Progenitor cell of endocrine pancreas (in vitro differentiated cells): ENCODE results near the gene PRDX4. TPM values are rescaled to one million over a fixed set of nuclear protein-coding genes. Genes with fewer than 3 reads are reported as not detected.

Source experiments
- DNase-seq: peaks from one replicate; pipeline ENCODE4 v3.0.0; 2021; ENCODE audit warnings: low spot score; ENCODE audit not compliant: unreplicated experiment
- H3K27ac Mint-ChIP-seq: 2 replicates; pipeline ENCODE4 v1.8.0; 2021; ENCODE audit warnings: mild to moderate bottlenecking, moderate library complexity, mixed read lengths
- H3K27me3 Mint-ChIP-seq: 2 replicates; pipeline ENCODE4 v1.8.0; 2021; ENCODE audit warnings: mixed read lengths
- H3K36me3 Mint-ChIP-seq: 2 replicates; pipeline ENCODE4 v1.8.0; 2022; ENCODE audit warnings: mixed read lengths; ENCODE audit not compliant: insufficient read depth
- H3K4me1 Mint-ChIP-seq: 2 replicates; pipeline ENCODE4 v1.8.0; 2021; ENCODE audit warnings: low read depth, mixed read lengths
- H3K4me3 Mint-ChIP-seq: 2 replicates; pipeline ENCODE4 v1.8.0; 2021; ENCODE audit warnings: low read depth, mild to moderate bottlenecking, moderate library complexity, mixed read lengths
- H3K9me3 Mint-ChIP-seq: 2 replicates; pipeline ENCODE4 v1.8.0; 2021; ENCODE audit warnings: low read depth, mixed read lengths
- CTCF ChIP-seq: fragments of 200-600 bp; sonication (generic); IDR thresholded peaks from one replicate; pipeline ENCODE4 v1.5.0; 2021; ENCODE audit warnings: antibody characterized with exemption, mild to moderate bottlenecking; ENCODE audit not compliant: unreplicated experiment
- long read RNA-seq: library from polyadenylated mRNA; unstranded; transcript quantifications from one replicate; pipeline ENCODE4 v2.0.0, GENCODE V29; 2020
- total RNA-seq: library from RNA; stranded (reverse); gene quantifications from 2 replicates; pipeline ENCODE4 v1.2.1, GENCODE V29; 2021

The PRDX4 gene
- total RNA-seq = 133 and 151 TPM in 2 replicates
- long read RNA-seq, transcript PRDX4-202 (7 exons, 1,005 nt) = major isoform, 138 of 139 reads
- long read RNA-seq, partial matches to known transcripts = 0 of 139 reads
- long read RNA-seq, other reads (novel, unspliced or antisense) = 0 of 139 reads

GRCh38 chrX:23667239-23668177 is at the start of gene PRDX4:
PRDX4 (plus strand) TSS chrX:23667493; CDS start chrX:23667571, 78 bp downstream.
- H3K27me3 Mint-ChIP-seq = no peaks in the 10 kb centered on the region
- H3K27ac Mint-ChIP-seq = peak within 1 kb of the TSS; percentile 91
- peaks cover 19% of the 10 kb centered on the region for H3K4me1 Mint-ChIP-seq
- peak; percentile 86 for DNase-seq
- peak within 1 kb of the TSS; percentile 85 for H3K4me3 Mint-ChIP-seq
- peaks cover 9% of the 10 kb centered on the region for H3K36me3 Mint-ChIP-seq
- H3K9me3 Mint-ChIP-seq = no peaks in the 10 kb centered on the region
- TF ChIP-seq CTCF = peak; percentile 18

GRCh38 chrX:23621621-23622265 is 45.5 kb upstream of the PRDX4 start:
- no peaks in the 10 kb centered on the region for H3K9me3 Mint-ChIP-seq
- H3K4me1 Mint-ChIP-seq = no peaks in the 10 kb centered on the region
- H3K36me3 Mint-ChIP-seq = no peaks in the 10 kb centered on the region
- DNase-seq = no peak
- H3K27me3 Mint-ChIP-seq = no peaks in the 10 kb centered on the region
- no peak overlapping the region for H3K27ac Mint-ChIP-seq
- H3K4me3 Mint-ChIP-seq = no peak overlapping the region
- no peak for TF ChIP-seq CTCF

- H3K4me1 Mint-ChIP-seq = no peaks in the 10 kb centered on the region
- no peak for DNase-seq
- H3K27ac Mint-ChIP-seq = no peak overlapping the region
- no peaks in the 10 kb centered on the region for H3K9me3 Mint-ChIP-seq
- H3K27me3 Mint-ChIP-seq = no peaks in the 10 kb centered on the region
- H3K36me3 Mint-ChIP-seq = no peaks in the 10 kb centered on the region
- H3K4me3 Mint-ChIP-seq = no peak overlapping the region
- no peak for TF ChIP-seq CTCF
These were observed 43.5 kb upstream of the PRDX4 start for GRCh38 chrX:23623797-23624196.

- DNase-seq = no peak
- H3K27ac Mint-ChIP-seq = no peak overlapping the region
- peak; percentile 27 for TF ChIP-seq CTCF
- no peaks in the 10 kb centered on the region for H3K9me3 Mint-ChIP-seq
- no peaks in the 10 kb centered on the region for H3K36me3 Mint-ChIP-seq
- no peak overlapping the region for H3K4me3 Mint-ChIP-seq
- no peaks in the 10 kb centered on the region for H3K4me1 Mint-ChIP-seq
- H3K27me3 Mint-ChIP-seq = no peaks in the 10 kb centered on the region
These were observed 40.6 kb upstream of the PRDX4 start for GRCh38 chrX:23626651-23627050.

GRCh38 chrX:23628131-23628530 is 39.2 kb upstream of the PRDX4 start:
- H3K36me3 Mint-ChIP-seq = no peaks in the 10 kb centered on the region

More at GRCh38 chrX:23628131-23628530, 39.2 kb upstream of the PRDX4 start:
- Mint-ChIP-seq H3K27me3 (no peaks in the 10 kb centered on the region), H3K27ac (no peak overlapping the region), H3K4me1 (no peaks in the 10 kb centered on the region), H3K9me3 (no peaks in the 10 kb centered on the region), H3K4me3 (no peak overlapping the region)
- no peak for TF ChIP-seq CTCF
- no peak for DNase-seq
